HEK293T (cell line): Measurements from ENCODE around the gene TSKU.
A peak's percentile ranks its signal among the peaks of the same experiment; 100 is the strongest.

Source experiments
- CTCF ChIA-PET: fragments of 350-600 bp; formaldehyde crosslinking; extraction: SDS; loops from one replicate; lab custom pipeline; 2021; ENCODE audit warnings: antibody characterized with exemption, inconsistent platforms; lab: Yijun Ruan, JAX
- POLR2A ChIA-PET: fragments of 350-600 bp; formaldehyde crosslinking; extraction: SDS; loops from one replicate; lab custom pipeline; 2020; ENCODE audit warnings: antibody characterized with exemption, inconsistent platforms; lab: Yijun Ruan, JAX
- DNase-seq: peaks from one replicate; pipeline ENCODE4 v3.0.0; 2012; ENCODE audit warnings: mixed read lengths; ENCODE audit errors: extremely low spot score
- NFRKB ChIP-seq: fragments of 450-650 bp; IDR thresholded peaks from 2 replicates; pipeline ENCODE4 v1.6.1; 2016; ENCODE audit warnings: mild to moderate bottlenecking, moderate library complexity
- TF ChIP-seq, protein P1 (sequence below): fragments of 450-650 bp; IDR thresholded peaks from 2 replicates; pipeline ENCODE4 v1.6.1; 2016

The TSKU gene

DNA sequence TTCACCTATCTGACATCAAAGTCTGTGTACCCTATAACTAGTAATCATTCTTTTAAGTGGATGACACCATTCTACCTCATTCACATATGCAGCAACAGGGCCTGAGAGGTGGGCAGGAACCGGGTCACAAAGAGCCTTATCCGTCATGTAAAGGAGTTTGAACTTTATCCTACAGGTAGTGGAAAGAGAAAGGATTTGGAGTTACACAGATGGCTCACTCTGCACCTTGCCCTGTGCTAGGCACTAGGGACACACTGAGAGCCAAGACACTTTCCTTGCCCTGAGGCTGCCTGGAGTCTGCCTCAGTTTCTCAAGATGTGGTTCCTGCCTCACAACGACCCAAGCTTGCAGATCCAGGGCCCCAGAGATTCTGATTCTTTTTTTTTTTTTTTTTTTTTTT, 63.3 kb downstream of the TSKU start:
- POLR2A ChIA-PET, result no interaction called here
- CTCF ChIA-PET, result no interaction called here
- no peak for TF ChIP-seq NFRKB
- TF ChIP-seq, protein P1, sequence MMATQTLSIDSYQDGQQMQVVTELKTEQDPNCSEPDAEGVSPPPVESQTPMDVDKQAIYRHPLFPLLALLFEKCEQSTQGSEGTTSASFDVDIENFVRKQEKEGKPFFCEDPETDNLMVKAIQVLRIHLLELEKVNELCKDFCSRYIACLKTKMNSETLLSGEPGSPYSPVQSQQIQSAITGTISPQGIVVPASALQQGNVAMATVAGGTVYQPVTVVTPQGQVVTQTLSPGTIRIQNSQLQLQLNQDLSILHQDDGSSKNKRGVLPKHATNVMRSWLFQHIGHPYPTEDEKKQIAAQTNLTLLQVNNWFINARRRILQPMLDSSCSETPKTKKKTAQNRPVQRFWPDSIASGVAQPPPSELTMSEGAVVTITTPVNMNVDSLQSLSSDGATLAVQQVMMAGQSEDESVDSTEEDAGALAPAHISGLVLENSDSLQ, result peak; percentile 42; the same call in 1 of the 2 replicates
- no peak for DNase-seq
